Measurements from ENCODE around the gene GTPBP1. TPM values are rescaled to one million over a fixed set of nuclear protein-coding genes. Genes with fewer than 3 reads are reported as not detected.

The GTPBP1 gene
- total RNA-seq, 4 donors from 2014 or later = 53.1 to 79.9 (median 72.7) TPM

GRCh38 chr22:38706901-38707195 is 1.1 kb downstream of the GTPBP1 start:
- intact Hi-C loops (cut with DNase I; ENCODE audit: low total_unique reads) = no loop called here
- no peak for DNase-seq (ENCODE audit: low spot score in 2 of 2)
- TF ChIP-seq, protein P1, sequence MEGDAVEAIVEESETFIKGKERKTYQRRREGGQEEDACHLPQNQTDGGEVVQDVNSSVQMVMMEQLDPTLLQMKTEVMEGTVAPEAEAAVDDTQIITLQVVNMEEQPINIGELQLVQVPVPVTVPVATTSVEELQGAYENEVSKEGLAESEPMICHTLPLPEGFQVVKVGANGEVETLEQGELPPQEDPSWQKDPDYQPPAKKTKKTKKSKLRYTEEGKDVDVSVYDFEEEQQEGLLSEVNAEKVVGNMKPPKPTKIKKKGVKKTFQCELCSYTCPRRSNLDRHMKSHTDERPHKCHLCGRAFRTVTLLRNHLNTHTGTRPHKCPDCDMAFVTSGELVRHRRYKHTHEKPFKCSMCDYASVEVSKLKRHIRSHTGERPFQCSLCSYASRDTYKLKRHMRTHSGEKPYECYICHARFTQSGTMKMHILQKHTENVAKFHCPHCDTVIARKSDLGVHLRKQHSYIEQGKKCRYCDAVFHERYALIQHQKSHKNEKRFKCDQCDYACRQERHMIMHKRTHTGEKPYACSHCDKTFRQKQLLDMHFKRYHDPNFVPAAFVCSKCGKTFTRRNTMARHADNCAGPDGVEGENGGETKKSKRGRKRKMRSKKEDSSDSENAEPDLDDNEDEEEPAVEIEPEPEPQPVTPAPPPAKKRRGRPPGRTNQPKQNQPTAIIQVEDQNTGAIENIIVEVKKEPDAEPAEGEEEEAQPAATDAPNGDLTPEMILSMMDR (IDR thresholded peaks at IDR 0.05) = no peak
- TF ChIP-seq POLR2A (IDR thresholded peaks at IDR 0.05) = no peak
- 2% methylated on average over 4 of the region's 4 CpGs for WGBS, 2 donors
- H3K4me3 ChIP-seq (ENCODE audit: low read depth, poor library complexity, severe bottlenecking) = peak overlapping the region; percentile 85

DNA sequence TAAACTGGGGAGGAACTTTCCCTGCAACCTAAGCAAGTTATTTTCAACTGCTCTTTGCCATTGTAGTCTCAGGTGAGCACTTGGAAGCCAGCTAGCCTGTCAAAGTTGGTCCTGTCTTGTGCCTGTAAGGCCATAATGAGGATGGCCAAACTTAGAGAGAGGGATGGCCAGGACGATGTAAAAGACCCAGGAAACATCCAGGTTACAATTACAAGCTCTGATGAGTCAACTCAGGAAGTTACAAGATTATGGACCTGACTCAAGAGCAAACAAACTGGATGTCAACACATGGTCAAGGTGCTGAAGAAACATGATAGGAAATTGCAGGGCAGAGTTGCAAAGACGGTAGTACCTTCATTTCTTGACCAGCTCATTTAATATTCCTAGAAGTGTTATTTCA is 1.6 kb downstream of the GTPBP1 start:
- 24 to 40% methylated on average over 2 of the region's 2 CpGs for WGBS, 2 donors
- intact Hi-C loops (cut with DNase I; ENCODE audit: low total_unique reads) = no loop called here
- DNase-seq (ENCODE audit: low spot score in 2 of 2) = no peak
- no peak overlapping the region for H3K4me3 ChIP-seq (ENCODE audit: low read depth, poor library complexity, severe bottlenecking)
- no peak for TF ChIP-seq POLR2A (IDR thresholded peaks at IDR 0.05)
- TF ChIP-seq, protein P1 (IDR thresholded peaks at IDR 0.05) = no peak

DNA sequence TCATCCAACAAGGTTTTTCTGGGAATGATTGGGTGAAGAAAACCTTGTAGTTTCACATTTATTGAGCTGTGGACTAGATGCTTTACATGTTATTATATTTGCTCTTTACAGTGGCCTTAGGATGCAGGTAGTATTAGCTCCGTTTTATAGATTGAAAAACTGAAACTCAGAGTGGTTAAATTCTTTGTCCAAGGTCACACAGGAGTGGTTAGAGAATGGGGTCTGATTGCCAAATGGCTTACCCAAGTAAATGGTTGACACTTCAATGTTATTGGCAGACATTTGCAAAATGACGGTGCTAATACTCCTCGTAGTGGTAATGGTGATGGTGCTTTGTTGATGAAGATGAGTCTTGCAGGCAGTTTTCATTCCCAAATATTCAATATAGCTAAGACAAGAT is 2.2 kb downstream of the GTPBP1 start:
- H3K4me3 ChIP-seq (ENCODE audit: low read depth, poor library complexity, severe bottlenecking) = no peak overlapping the region

DNA sequence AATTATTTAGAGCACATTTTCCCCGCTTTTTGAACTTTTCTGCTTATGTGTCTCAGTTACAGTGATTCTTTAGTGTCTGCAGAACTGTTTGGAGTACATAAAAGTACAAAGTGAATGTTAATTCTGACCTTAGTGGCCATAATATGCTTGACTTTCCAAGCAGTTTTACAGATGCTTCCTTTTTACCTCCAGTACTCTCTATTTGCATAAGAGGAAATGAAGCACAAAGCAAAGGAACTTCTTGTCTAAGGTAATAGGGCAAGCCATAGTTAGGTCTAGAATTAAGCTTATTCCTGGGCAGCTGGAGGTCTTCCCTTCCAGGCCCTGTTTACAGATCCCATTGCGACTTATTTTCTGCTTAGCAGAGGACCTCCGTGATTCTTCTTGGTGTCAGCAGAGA is 3.6 kb downstream of the GTPBP1 start:
- intact Hi-C loops (cut with DNase I; ENCODE audit: low total_unique reads) = no loop called here
- 86 to 91% methylated on average over 3 of the region's 3 CpGs for WGBS, 2 donors
- TF ChIP-seq, protein P1 (IDR thresholded peaks at IDR 0.05) = no peak
- TF ChIP-seq POLR2A (IDR thresholded peaks at IDR 0.05) = no peak
- DNase-seq (ENCODE audit: low spot score in 2 of 2) = no peak
- no peak overlapping the region for H3K4me3 ChIP-seq (ENCODE audit: low read depth, poor library complexity, severe bottlenecking)

More for the DNA sequence above, 2.2 kb downstream of the GTPBP1 start:
- intact Hi-C loops (cut with DNase I; ENCODE audit: low total_unique reads) = no loop called here
- DNase-seq (ENCODE audit: low spot score in 2 of 2) = no peak
- WGBS, 2 donors = 83 to 87% methylated on average over 3 of the region's 3 CpGs
- TF ChIP-seq POLR2A (IDR thresholded peaks at IDR 0.05) = no peak
- TF ChIP-seq, protein P1 (IDR thresholded peaks at IDR 0.05) = no peak

- DNase-seq (ENCODE audit: low spot score in 2 of 2) = no peak
- H3K4me3 ChIP-seq (ENCODE audit: low read depth, poor library complexity, severe bottlenecking) = no peak overlapping the region
- intact Hi-C loops (cut with DNase I; ENCODE audit: low total_unique reads) = no loop called here
- 93 to 96% methylated on average over 3 of the region's 3 CpGs for WGBS, 2 donors
- no peak for TF ChIP-seq POLR2A (IDR thresholded peaks at IDR 0.05)
- TF ChIP-seq, protein P1 (IDR thresholded peaks at IDR 0.05) = no peak
Observed at GRCh38 chr22:38710351-38710750, 4.6 kb downstream of the GTPBP1 start.

DNA sequence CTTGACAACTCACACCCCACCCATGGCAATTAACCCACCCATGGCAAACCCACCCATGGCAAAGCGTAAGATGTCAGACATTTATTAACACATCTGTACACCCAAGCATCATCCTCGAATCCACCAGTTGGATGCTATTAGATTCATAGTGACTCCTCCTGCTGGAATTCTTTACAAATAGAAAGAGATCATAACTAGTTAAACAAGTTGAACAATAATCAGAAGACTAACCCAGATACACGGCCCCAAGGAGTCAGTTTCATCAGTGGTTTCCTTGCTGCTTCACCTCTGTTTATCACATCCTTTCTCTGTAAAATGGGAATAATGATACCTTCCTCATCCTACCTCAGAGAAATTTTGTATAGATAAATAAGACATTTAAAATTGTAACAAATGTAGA is 5.1 kb downstream of the GTPBP1 start:
- intact Hi-C loops (cut with DNase I; ENCODE audit: low total_unique reads) = no loop called here
- WGBS, 2 donors = 62 to 65% methylated on average over 3 of the region's 3 CpGs
- no peak overlapping the region for H3K4me3 ChIP-seq (ENCODE audit: low read depth, poor library complexity, severe bottlenecking)
- DNase-seq (ENCODE audit: low spot score in 2 of 2) = no peak
- TF ChIP-seq POLR2A (IDR thresholded peaks at IDR 0.05) = no peak
- TF ChIP-seq, protein P1 (IDR thresholded peaks at IDR 0.05) = no peak

Data from lower leg skin (tissue), 4 donors.